Measurements from ENCODE around the gene SOX30. TPM values are rescaled to one million over a fixed set of nuclear protein-coding genes. Genes with fewer than 3 reads are reported as not detected.

Gene SOX30
- total RNA-seq, 2 experiments from 2014 or later, result not detected

- H3K4me1 Mint-ChIP-seq, result peaks cover 24% of the 10 kb centered on the region
- DNase-seq, result no peak
- H3K36me3 Mint-ChIP-seq, result peaks cover 5% of the 10 kb centered on the region
- H3K27me3 Mint-ChIP-seq, result peaks cover 10% of the 10 kb centered on the region
- peaks cover 6% of the 10 kb centered on the region for H3K9me3 Mint-ChIP-seq
- H3K4me3 Mint-ChIP-seq, result no peak overlapping the region
- H3K27ac Mint-ChIP-seq, result peak overlapping the region; percentile 34
Observed at GRCh38 chr5:157581901-157582300, 70.3 kb downstream of the SOX30 start.

- Mint-ChIP-seq H3K36me3 (peaks cover 5% of the 10 kb centered on the region), H3K27me3 (peaks cover 42% of the 10 kb centered on the region), H3K4me3 (no peak overlapping the region), H3K4me1 (peaks cover 30% of the 10 kb centered on the region), H3K9me3 (no peaks in the 10 kb centered on the region), H3K27ac (no peak overlapping the region)
- no peak for DNase-seq
Observed at GRCh38 chr5:157578079-157578780, 74.0 kb downstream of the SOX30 start.

GRCh38 chr5:157576678-157577077 lies 75.6 kb downstream of the SOX30 start:
- Mint-ChIP-seq H3K27ac (no peak overlapping the region), H3K4me1 (peaks cover 21% of the 10 kb centered on the region), H3K9me3 (no peaks in the 10 kb centered on the region), H3K4me3 (no peak overlapping the region), H3K36me3 (peaks cover 2% of the 10 kb centered on the region), H3K27me3 (peaks cover 56% of the 10 kb centered on the region)
- no peak for DNase-seq

Other genes starting within 250 kb of the SOX30 start
- gene NIPAL4, start 192.2 kb downstream of the SOX30 start, total RNA-seq, result under 1 TPM; 0.60 to 0.64 TPM
- 1 to 10 TPM; 2.8 to 3.5 TPM for gene ADAM19, start 76.7 kb downstream of the SOX30 start, total RNA-seq
- not detected for gene C5orf52, start 19.1 kb upstream of the SOX30 start, total RNA-seq
- 10 to 100 TPM; 29.2 to 32.1 TPM for gene THG1L, start 79.0 kb upstream of the SOX30 start, total RNA-seq
- gene LSM11, start 91.3 kb upstream of the SOX30 start, total RNA-seq, result 1 to 10 TPM; 6.7 to 7.5 TPM
- 10 to 100 TPM; 80.7 to 83.9 TPM for gene CLINT1, start 206.7 kb upstream of the SOX30 start, total RNA-seq

Measured in activated naive CD8-positive, alpha-beta T cell treated with anti-CD3 and anti-CD28 coated beads for 36 hours (primary cell).